ENCODE measurements around the gene RBM4. TPM values are rescaled to one million over a fixed set of nuclear protein-coding genes. Genes with fewer than 3 reads are reported as not detected.
A peak's percentile ranks its signal among the peaks of the same experiment; 100 is the strongest.
"Not testable (repeated sequence)": the region's sequence is repeated elsewhere in the genome, so short reads cannot be mapped to it uniquely, and the experiment has no call there.

RBM4 gene, protein sequence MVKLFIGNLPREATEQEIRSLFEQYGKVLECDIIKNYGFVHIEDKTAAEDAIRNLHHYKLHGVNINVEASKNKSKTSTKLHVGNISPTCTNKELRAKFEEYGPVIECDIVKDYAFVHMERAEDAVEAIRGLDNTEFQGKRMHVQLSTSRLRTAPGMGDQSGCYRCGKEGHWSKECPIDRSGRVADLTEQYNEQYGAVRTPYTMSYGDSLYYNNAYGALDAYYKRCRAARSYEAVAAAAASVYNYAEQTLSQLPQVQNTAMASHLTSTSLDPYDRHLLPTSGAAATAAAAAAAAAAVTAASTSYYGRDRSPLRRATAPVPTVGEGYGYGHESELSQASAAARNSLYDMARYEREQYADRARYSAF
- total RNA-seq (ENCODE audit: low replicate concordance) = 34.5 and 73.8 TPM in 2 replicates

DNA sequence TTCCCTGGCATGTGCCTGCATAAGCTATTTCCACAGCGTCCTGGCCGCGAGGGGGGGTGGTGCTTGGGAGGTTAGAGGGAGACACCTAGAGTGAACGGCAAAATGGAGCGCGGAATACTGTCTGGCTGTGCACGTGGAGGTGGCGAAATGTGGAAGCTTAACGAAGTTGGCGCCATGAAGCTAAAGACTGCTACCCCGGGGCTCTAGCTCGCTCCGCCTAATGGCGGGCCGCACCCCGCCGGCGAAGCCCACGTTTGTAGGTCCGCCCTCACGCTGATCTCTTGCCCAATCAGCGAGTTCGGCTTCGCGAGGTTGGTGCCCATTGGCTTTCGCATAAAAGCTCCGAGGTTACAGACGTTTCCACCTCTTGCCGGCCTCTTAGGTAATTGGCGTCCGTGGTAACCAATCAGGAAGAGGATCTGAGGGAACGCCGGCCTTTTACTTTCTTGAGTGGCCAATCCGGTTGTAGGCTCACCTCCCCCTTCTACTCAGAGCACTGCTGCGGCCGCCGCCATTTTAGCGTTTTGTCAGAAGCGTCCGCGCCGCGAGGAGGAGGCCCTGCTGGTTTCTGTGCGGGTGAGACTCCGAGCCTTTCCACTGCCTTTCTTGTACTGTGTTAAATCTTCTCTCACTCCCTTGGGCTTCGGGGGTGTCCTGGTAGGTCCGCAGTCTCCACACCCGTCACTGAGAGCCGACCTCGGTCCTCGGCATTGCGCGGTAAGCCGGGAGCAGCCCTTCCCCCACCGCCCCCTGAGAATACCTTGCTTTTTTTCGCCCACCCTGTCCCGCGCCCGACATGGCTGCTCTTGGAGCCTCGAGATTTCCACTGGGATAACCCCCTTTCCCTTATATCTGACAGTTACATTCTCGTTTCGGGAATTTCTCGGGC, at the start of gene RBM4:
TSS of gene RBM4 (plus strand) at position 527 of the 889 bp plus-strand sequence. CDS start 1,009 bp downstream, outside the sequence.
- H3K4me3 ChIP-seq (ENCODE audit: low read depth, low read length) = peak within 1 kb of the TSS; percentile 91
- peak; percentile 11 for TF ChIP-seq CTCF (IDR thresholded peaks at IDR 0.05; ENCODE audit: insufficient read depth, low read length)
- DNase-seq (ENCODE audit: low read depth) = peak; percentile 100

DNA sequence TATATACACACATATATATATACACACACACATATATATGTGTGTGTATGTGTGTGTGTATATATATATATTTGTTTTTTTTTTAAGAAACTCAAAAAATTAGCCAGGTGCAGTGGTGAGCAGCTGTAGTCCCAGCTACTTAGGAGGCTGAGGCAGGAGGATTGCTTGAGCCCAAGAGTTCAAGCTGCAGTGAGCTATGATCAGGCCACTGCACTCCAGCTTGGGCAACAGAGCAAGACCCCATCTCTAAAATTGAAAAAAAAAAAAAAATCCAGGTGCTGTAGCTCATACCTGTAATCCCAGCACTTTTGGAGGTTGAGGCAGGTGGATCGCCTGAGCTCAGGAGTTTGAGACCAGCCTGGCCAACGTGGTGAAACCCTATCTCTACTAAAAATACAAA, 49.2 kb upstream of the RBM4 start:
- not testable (repeated sequence) for DNase-seq (ENCODE audit: low read depth); H3K4me3 ChIP-seq (ENCODE audit: low read depth, low read length)

GRCh38 chr11:66589996-66590675, 48.4 kb upstream of the RBM4 start:
- H3K4me3 ChIP-seq (ENCODE audit: low read depth, low read length) = no peak overlapping the region
- TF ChIP-seq CTCF (IDR thresholded peaks at IDR 0.05; ENCODE audit: insufficient read depth, low read length) = no peak
- DNase-seq (ENCODE audit: low read depth) = no peak

GRCh38 chr11:66591175-66591574, 47.3 kb upstream of the RBM4 start:
- no peak for DNase-seq (ENCODE audit: low read depth)
- TF ChIP-seq CTCF (IDR thresholded peaks at IDR 0.05; ENCODE audit: insufficient read depth, low read length) = no peak
- no peak overlapping the region for H3K4me3 ChIP-seq (ENCODE audit: low read depth, low read length)

DNA sequence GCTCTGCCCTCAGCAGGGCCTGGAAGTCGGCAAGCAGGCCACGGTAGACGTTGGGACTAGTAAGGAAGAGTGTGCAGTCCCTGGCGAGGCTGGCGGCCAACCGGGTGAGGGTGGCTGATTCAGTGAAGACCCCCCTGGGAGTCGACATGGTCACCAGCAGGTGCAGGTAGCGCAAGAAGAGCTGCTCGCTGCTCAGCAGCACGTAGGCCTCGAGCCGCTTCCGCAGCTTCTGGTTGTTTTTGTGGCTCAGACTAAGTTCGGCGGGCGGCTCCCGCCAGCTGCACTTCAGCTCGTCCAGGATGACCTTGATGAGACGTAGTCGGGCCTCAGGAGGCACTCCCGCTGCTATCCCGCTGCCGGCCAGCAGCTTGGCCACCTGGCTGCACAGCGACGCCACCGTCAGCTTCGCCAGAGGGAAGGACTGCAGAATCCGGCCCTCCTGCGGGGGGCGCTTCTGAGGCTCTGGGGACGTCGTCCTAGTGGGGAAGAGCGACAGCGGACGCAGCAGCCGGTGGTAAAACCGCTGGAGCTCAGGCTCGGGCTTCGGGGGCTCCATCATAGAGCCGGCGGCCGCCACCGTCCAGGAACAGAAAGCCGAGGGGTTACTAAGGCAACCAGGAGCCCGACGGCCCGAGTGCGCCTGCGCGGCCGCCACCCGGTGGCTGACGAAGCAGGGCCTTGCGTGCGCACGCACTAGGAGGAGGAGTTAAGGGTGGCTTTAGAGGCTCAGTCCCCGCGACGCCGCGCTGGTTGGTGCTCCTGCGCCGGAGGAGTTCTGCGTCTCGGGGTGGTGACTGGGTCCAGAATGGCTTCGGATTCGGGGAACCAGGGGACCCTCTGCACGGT, 45.8 kb upstream of the RBM4 start, which contains the start of the genes CCDC87 and CCS:
TSS of gene CCDC87 (minus strand) at position 607 of the 846 bp plus-strand sequence. CDS start at position 559, 48 bp downstream.
TSS of gene CCS (plus strand) at position 729 of the 846 bp plus-strand sequence. CDS start at position 806, 77 bp downstream.
- peak; percentile 63 for TF ChIP-seq CTCF (IDR thresholded peaks at IDR 0.05; ENCODE audit: insufficient read depth, low read length)
- DNase-seq (ENCODE audit: low read depth) = peak; percentile 94
- H3K4me3 ChIP-seq (ENCODE audit: low read depth, low read length) = peak within 1 kb of the TSS; percentile 84

- peak overlapping the region; percentile 84 for H3K4me3 ChIP-seq (ENCODE audit: low read depth, low read length)
- DNase-seq (ENCODE audit: low read depth) = no peak
- no peak for TF ChIP-seq CTCF (IDR thresholded peaks at IDR 0.05; ENCODE audit: insufficient read depth, low read length)
Observed at GRCh38 chr11:66593303-66593635, 45.2 kb upstream of the RBM4 start.
